ENCODE measurements around the gene THAP12. TPM values are rescaled to one million over a fixed set of nuclear protein-coding genes. Genes with fewer than 3 reads are reported as not detected.

Gene THAP12
- total RNA-seq, 1 experiment from 2014 or later = 42.5 TPM

DNA sequence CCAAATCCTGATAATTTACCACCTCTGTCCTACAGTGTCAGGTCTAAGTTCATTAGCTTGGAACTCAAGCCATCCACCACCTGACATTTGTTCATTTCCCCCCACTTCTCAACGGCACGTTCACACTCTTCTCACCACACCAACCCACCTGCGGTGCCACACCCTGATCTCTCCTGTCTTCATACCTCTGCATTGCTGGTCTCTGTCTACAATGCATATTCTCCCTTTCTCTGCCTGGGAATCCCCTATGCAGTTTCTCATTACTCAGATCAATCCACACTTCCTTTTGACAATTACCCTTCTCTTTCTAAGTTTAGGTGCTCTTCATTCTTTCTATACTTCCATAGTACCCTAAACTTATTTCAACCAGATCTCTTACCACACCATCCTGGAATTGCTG, 43.4 kb upstream of the THAP12 start:
- Histone ChIP-seq H2BK120ac (ENCODE audit: low read depth, low read length, poor library complexity, severe bottlenecking) (no peak overlapping the region), H2BK12ac (ENCODE audit: insufficient read length, low read depth, low read length) (no peak overlapping the region)
- no peak overlapping the region for H3K27ac Mint-ChIP-seq

More for the DNA sequence above, 43.4 kb upstream of the THAP12 start:
- H3K23me2 ChIP-seq (ENCODE audit: insufficient read length, low read depth, low read length, poor library complexity, severe bottlenecking) = no peaks in the 10 kb centered on the region
- no peak overlapping the region for H2AFZ ChIP-seq (ENCODE audit: low read length)
- no peak overlapping the region for H2AK5ac ChIP-seq (ENCODE audit: insufficient read length, low read length)
- no peak overlapping the region for H2BK5ac ChIP-seq (ENCODE audit: insufficient read length, low read length)
- H2BK15ac ChIP-seq (ENCODE audit: low read depth, low read length) = no peak overlapping the region
- no peak overlapping the region for H3K9ac ChIP-seq (ENCODE audit: extremely low read depth, insufficient read length, low read length)
- Mint-ChIP-seq H3K9me3 (no peaks in the 10 kb centered on the region), H3K36me3 (ENCODE audit: insufficient read depth in 1 of 3, low read depth in 3 of 3) (no peaks in the 10 kb centered on the region), H3K4me3 (no peak overlapping the region; a peak in 1 of 5 replicates), H3K4me1 (peaks cover 3 to 4% of the 10 kb centered on the region in 2 experiments; a peak in 2 of 4 replicates), H3K27me3 (ENCODE audit: low read depth) (no peaks in the 10 kb centered on the region; the same call in 1 of the 2 replicates)
- H3T11ph ChIP-seq (ENCODE audit: low read length) = no peak overlapping the region
- H4K20me1 ChIP-seq (ENCODE audit: control insufficient read depth, insufficient read depth, insufficient read length) = no peaks in the 10 kb centered on the region
- no peaks in the 10 kb centered on the region for H3K79me1 ChIP-seq (ENCODE audit: insufficient read depth, low read depth, low read length, poor library complexity, severe bottlenecking)
- DNase-seq = no peak
- H4K5ac ChIP-seq (ENCODE audit: insufficient read length, low read depth, low read length) = no peak overlapping the region
- H3K14ac ChIP-seq (ENCODE audit: insufficient read depth, low read length) = no peak overlapping the region
- H4K8ac ChIP-seq (replicated peaks; ENCODE audit: insufficient read length, low read depth, low read length) = no peak overlapping the region
- H3K23ac ChIP-seq (ENCODE audit: insufficient read length, low read depth, low read length) = no peak overlapping the region
- H3K4me1 ChIP-seq (ENCODE audit: insufficient read depth, low read length) = no peaks in the 10 kb centered on the region
- no peak overlapping the region for H4K91ac ChIP-seq (ENCODE audit: insufficient read length, low read depth, low read length)
- WGBS (ENCODE audit: extremely low coverage, insufficient read length, low lambda C conversion rate) = no CpG with 5 or more reads among the region's 3 CpGs
- no peak overlapping the region for H3K56ac ChIP-seq (ENCODE audit: insufficient read length, low read depth, low read length)
- H3K4ac ChIP-seq (ENCODE audit: low read depth, low read length) = no peak overlapping the region
- TF ChIP-seq, protein P1, sequence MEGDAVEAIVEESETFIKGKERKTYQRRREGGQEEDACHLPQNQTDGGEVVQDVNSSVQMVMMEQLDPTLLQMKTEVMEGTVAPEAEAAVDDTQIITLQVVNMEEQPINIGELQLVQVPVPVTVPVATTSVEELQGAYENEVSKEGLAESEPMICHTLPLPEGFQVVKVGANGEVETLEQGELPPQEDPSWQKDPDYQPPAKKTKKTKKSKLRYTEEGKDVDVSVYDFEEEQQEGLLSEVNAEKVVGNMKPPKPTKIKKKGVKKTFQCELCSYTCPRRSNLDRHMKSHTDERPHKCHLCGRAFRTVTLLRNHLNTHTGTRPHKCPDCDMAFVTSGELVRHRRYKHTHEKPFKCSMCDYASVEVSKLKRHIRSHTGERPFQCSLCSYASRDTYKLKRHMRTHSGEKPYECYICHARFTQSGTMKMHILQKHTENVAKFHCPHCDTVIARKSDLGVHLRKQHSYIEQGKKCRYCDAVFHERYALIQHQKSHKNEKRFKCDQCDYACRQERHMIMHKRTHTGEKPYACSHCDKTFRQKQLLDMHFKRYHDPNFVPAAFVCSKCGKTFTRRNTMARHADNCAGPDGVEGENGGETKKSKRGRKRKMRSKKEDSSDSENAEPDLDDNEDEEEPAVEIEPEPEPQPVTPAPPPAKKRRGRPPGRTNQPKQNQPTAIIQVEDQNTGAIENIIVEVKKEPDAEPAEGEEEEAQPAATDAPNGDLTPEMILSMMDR (conservative IDR thresholded peaks at IDR 0.05) = no peak
- H3K18ac ChIP-seq (ENCODE audit: insufficient read length, low read depth, low read length) = no peak overlapping the region
- H3K79me2 ChIP-seq (ENCODE audit: insufficient read depth, low read length) = no peaks in the 10 kb centered on the region
- H3K27ac ChIP-seq (ENCODE audit: insufficient read length, low read depth, low read length) = no peak overlapping the region
- H2BK20ac ChIP-seq (ENCODE audit: low read depth, low read length, poor library complexity, severe bottlenecking) = no peak overlapping the region
- H3K4me2 ChIP-seq (ENCODE audit: insufficient read depth, insufficient read length, low read length) = no peak overlapping the region
- no peaks in the 10 kb centered on the region for H3K9me3 ChIP-seq (ENCODE audit: control insufficient read depth, low read depth, low read length)
- H3K27me3 ChIP-seq (ENCODE audit: insufficient read depth, low read length) = no peaks in the 10 kb centered on the region
